K562 (cell line): Measurements from ENCODE around the gene HES6. TPM values are rescaled to one million over a fixed set of nuclear protein-coding genes. Genes with fewer than 3 reads are reported as not detected.
A peak's percentile ranks its signal among the peaks of the same experiment; 100 is the strongest.

Experiments
- FOXJ2 ChIP-seq: fragments of 200-800 bp; sonication (Bioruptor generic); IDR thresholded peaks from 2 replicates; pipeline ENCODE4 v1.6.1; 2016; ENCODE audit warnings: missing genetic modification characterization, missing compliant biosample characterization
- HNRNPLL ChIP-seq: fragments of 200-400 bp; formaldehyde crosslinking; IDR thresholded peaks from 2 replicates; pipeline ENCODE4 v1.6.1; 2017; ENCODE audit warnings: low read length, low read depth, mild to moderate bottlenecking; ENCODE audit not compliant: poor library complexity, severe bottlenecking
- PRMT5 ChIP-seq: sonication (generic); formaldehyde crosslinking; IDR thresholded peaks from 2 replicates; pipeline ENCODE4 v1.5.0; 2020; ENCODE audit warnings: missing genetic modification reagents
- TAF9B ChIP-seq: fragments of 450-650 bp; IDR thresholded peaks from 2 replicates; pipeline ENCODE4 v1.6.1; 2018; ENCODE audit warnings: mild to moderate bottlenecking; ENCODE audit not compliant: partially characterized antibody
- ZKSCAN3 ChIP-seq: fragments of 250-450 bp; sonication (Bioruptor Pico); IDR thresholded peaks from 2 replicates; pipeline ENCODE4 v1.4.0; 2020
- ZNF408 ChIP-seq: fragments of 250-450 bp; sonication (Bioruptor Pico); IDR thresholded peaks from 2 replicates; pipeline ENCODE4 v1.4.0; 2020; ENCODE audit warnings: low read depth, mild to moderate bottlenecking, moderate library complexity
- polyA plus RNA-seq, 8 experiments: library from polyadenylated mRNA; depleted of rRNA in 4 of 8; stranded (reverse) in 5 of 8; unstranded in 3 of 8; fragments of >200 nt; fragmentation: Nextera tagmentation in 2 of 8; fragmentation: Illumina TruSeq in 1 of 8; extraction: Ambion mirVana in 2 of 8; extraction: Trizol in 1 of 8; gene quantifications; 2 replicates each; pipeline versions ENCODE4 v1.2.1 to v1.2.3, GENCODE V29; 2011 to 2014; ENCODE audit warnings: inconsistent platforms in 1 of 8, missing spikeins in 1 of 8
- total RNA-seq, 7 experiments: library from RNA; depleted of rRNA in 6 of 7; stranded (reverse); fragments of >200 nt in 6 of 7; fragmentation: Illumina TruSeq in 2 of 7; extraction: Trizol in 2 of 7; gene quantifications; 2 replicates each; pipeline versions ENCODE4 v1.2.1 to v1.2.3, GENCODE V29; 2011 to 2021; ENCODE audit warnings: low replicate concordance in 1 of 7
- TF ChIP-seq, protein P1 (sequence below): fragments of 450-650 bp; IDR thresholded peaks from 2 replicates; pipeline ENCODE4 v1.6.1; 2016; ENCODE audit warnings: mild to moderate bottlenecking, moderate library complexity
- TF ChIP-seq, protein P2 (sequence below): fragments of 450-650 bp; IDR thresholded peaks from 2 replicates; pipeline ENCODE4 v1.6.1; 2014; ENCODE audit warnings: low read depth, mild to moderate bottlenecking, moderate library complexity, borderline replicate concordance
- TF ChIP-seq, protein P3 (sequence below): fragments of 450-650 bp; formaldehyde crosslinking; IDR thresholded peaks from 2 replicates; pipeline ENCODE4 v1.4.0; 2022; ENCODE audit warnings: mild to moderate bottlenecking, moderate library complexity
- TF ChIP-seq, protein P4 (sequence below): fragments of 450-650 bp; IDR thresholded peaks from 2 replicates; pipeline ENCODE4 v1.6.1; 2017; ENCODE audit warnings: mild to moderate bottlenecking, moderate library complexity

HES6 gene
- total and polyA plus RNA-seq, 9 of the 15 experiments (the other 6 are each of a cell fraction or from before 2014, with no cell fraction given): 6.2 to 133 (median 29.2) TPM

DNA sequence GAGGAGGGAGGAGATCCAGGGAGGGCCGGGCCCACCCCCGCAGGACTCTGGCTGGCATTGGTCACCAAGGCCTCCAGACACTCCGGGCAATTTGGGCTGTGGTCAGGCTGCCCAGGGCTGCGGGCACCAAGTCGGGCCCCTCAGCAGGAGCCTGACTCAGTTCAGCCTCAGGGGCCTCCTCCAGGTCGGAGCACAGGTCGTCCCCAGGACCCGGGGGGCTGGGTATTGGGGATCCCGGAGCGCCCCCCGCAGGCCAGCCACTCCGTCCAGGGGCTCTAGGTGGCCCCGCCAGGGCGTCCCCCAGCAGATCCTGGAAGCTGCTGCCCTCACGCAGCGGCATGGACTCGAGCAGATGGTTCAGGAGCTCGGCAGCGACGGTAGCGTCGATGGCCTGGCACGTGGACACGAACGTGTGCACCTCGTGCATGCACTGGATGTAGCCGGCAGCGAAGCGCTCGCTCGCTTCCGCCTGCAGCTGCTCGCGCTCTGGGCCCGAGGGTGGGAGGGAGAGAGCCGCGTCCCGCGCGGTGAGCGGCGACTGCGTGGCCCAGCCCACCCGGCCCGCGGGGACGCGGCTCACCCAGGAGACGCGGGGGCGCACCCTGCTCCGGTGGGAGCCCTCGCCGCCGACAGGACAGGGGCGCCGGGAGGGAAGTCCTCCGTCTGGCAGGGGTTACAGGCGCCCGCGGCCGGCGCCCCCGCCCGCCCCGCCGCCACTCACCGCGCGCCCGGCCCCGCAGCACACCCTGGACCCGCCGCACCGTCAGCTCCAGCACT lies 884 bp downstream of the HES6 start (continued):
- TF ChIP-seq, protein P1, sequence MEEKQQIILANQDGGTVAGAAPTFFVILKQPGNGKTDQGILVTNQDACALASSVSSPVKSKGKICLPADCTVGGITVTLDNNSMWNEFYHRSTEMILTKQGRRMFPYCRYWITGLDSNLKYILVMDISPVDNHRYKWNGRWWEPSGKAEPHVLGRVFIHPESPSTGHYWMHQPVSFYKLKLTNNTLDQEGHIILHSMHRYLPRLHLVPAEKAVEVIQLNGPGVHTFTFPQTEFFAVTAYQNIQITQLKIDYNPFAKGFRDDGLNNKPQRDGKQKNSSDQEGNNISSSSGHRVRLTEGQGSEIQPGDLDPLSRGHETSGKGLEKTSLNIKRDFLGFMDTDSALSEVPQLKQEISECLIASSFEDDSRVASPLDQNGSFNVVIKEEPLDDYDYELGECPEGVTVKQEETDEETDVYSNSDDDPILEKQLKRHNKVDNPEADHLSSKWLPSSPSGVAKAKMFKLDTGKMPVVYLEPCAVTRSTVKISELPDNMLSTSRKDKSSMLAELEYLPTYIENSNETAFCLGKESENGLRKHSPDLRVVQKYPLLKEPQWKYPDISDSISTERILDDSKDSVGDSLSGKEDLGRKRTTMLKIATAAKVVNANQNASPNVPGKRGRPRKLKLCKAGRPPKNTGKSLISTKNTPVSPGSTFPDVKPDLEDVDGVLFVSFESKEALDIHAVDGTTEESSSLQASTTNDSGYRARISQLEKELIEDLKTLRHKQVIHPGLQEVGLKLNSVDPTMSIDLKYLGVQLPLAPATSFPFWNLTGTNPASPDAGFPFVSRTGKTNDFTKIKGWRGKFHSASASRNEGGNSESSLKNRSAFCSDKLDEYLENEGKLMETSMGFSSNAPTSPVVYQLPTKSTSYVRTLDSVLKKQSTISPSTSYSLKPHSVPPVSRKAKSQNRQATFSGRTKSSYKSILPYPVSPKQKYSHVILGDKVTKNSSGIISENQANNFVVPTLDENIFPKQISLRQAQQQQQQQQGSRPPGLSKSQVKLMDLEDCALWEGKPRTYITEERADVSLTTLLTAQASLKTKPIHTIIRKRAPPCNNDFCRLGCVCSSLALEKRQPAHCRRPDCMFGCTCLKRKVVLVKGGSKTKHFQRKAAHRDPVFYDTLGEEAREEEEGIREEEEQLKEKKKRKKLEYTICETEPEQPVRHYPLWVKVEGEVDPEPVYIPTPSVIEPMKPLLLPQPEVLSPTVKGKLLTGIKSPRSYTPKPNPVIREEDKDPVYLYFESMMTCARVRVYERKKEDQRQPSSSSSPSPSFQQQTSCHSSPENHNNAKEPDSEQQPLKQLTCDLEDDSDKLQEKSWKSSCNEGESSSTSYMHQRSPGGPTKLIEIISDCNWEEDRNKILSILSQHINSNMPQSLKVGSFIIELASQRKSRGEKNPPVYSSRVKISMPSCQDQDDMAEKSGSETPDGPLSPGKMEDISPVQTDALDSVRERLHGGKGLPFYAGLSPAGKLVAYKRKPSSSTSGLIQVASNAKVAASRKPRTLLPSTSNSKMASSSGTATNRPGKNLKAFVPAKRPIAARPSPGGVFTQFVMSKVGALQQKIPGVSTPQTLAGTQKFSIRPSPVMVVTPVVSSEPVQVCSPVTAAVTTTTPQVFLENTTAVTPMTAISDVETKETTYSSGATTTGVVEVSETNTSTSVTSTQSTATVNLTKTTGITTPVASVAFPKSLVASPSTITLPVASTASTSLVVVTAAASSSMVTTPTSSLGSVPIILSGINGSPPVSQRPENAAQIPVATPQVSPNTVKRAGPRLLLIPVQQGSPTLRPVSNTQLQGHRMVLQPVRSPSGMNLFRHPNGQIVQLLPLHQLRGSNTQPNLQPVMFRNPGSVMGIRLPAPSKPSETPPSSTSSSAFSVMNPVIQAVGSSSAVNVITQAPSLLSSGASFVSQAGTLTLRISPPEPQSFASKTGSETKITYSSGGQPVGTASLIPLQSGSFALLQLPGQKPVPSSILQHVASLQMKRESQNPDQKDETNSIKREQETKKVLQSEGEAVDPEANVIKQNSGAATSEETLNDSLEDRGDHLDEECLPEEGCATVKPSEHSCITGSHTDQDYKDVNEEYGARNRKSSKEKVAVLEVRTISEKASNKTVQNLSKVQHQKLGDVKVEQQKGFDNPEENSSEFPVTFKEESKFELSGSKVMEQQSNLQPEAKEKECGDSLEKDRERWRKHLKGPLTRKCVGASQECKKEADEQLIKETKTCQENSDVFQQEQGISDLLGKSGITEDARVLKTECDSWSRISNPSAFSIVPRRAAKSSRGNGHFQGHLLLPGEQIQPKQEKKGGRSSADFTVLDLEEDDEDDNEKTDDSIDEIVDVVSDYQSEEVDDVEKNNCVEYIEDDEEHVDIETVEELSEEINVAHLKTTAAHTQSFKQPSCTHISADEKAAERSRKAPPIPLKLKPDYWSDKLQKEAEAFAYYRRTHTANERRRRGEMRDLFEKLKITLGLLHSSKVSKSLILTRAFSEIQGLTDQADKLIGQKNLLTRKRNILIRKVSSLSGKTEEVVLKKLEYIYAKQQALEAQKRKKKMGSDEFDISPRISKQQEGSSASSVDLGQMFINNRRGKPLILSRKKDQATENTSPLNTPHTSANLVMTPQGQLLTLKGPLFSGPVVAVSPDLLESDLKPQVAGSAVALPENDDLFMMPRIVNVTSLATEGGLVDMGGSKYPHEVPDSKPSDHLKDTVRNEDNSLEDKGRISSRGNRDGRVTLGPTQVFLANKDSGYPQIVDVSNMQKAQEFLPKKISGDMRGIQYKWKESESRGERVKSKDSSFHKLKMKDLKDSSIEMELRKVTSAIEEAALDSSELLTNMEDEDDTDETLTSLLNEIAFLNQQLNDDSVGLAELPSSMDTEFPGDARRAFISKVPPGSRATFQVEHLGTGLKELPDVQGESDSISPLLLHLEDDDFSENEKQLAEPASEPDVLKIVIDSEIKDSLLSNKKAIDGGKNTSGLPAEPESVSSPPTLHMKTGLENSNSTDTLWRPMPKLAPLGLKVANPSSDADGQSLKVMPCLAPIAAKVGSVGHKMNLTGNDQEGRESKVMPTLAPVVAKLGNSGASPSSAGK: peak; percentile 100
- TF ChIP-seq ZNF408 (CRISPR knock-in tag) (no peak), PRMT5 (CRISPR knock-in tag) (peak; percentile 92), ZKSCAN3 (no peak), HNRNPLL (no peak), FOXJ2 (tag) (no peak), TAF9B (no peak)
- TF ChIP-seq, protein P2, sequence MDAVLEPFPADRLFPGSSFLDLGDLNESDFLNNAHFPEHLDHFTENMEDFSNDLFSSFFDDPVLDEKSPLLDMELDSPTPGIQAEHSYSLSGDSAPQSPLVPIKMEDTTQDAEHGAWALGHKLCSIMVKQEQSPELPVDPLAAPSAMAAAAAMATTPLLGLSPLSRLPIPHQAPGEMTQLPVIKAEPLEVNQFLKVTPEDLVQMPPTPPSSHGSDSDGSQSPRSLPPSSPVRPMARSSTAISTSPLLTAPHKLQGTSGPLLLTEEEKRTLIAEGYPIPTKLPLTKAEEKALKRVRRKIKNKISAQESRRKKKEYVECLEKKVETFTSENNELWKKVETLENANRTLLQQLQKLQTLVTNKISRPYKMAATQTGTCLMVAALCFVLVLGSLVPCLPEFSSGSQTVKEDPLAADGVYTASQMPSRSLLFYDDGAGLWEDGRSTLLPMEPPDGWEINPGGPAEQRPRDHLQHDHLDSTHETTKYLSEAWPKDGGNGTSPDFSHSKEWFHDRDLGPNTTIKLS: peak; percentile 76; the same call in 1 of the 2 replicates
- TF ChIP-seq, protein P3, sequence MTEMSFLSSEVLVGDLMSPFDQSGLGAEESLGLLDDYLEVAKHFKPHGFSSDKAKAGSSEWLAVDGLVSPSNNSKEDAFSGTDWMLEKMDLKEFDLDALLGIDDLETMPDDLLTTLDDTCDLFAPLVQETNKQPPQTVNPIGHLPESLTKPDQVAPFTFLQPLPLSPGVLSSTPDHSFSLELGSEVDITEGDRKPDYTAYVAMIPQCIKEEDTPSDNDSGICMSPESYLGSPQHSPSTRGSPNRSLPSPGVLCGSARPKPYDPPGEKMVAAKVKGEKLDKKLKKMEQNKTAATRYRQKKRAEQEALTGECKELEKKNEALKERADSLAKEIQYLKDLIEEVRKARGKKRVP (CRISPR knock-in tag): no peak
- TF ChIP-seq, protein P4, sequence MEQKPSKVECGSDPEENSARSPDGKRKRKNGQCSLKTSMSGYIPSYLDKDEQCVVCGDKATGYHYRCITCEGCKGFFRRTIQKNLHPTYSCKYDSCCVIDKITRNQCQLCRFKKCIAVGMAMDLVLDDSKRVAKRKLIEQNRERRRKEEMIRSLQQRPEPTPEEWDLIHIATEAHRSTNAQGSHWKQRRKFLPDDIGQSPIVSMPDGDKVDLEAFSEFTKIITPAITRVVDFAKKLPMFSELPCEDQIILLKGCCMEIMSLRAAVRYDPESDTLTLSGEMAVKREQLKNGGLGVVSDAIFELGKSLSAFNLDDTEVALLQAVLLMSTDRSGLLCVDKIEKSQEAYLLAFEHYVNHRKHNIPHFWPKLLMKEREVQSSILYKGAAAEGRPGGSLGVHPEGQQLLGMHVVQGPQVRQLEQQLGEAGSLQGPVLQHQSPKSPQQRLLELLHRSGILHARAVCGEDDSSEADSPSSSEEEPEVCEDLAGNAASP: no peak
